IPS-18c (cell line): ENCODE data around the gene RAB6B.

Source experiments
- H3K4me3 ChIP-seq: 2 replicates; pipeline ENCODE4 v1.7.0; 2013; ENCODE audit warnings: low read depth, mild to moderate bottlenecking, low read length, moderate library complexity; ENCODE audit not compliant: insufficient read depth
- H3K9me3 ChIP-seq: one replicate; pipeline ENCODE4 v1.6.1; 2013; ENCODE audit warnings: mild to moderate bottlenecking, low read length, moderate library complexity; ENCODE audit not compliant: control insufficient read depth, insufficient read depth

Gene RAB6B

DNA sequence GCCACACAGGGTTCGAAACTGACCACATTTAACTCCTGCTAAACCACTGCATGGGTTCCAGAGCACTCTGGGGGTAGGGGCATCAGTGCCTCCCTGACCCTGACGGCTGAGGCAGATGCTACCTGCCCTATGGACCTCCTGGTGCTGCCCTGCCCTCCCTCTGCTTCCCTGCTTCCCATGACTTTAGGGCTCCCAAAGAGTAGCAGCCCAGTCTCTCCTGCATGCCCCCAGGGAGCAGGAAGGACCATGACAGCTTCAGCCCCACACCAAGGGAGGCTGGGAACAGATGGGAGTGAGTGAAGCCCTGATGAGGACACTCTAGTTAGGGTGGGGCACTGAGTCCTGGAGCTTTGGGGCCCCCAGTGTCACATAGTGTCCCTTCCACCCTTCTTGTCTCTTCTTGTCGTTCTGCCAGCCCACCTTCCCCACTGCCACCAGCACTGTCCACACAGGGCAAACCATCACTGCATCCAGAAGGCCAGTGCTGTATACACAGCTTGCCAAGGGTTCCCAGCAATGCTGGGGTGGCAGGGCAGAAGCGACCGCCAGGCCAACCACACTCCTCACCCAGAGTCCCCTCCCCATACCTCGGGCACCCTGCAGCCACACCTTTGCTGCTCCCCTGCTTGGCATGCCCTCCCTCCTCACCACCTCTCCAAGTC is 59.1 kb downstream of the RAB6B start:
- Histone ChIP-seq H3K9me3 (no peaks in the 10 kb centered on the region), H3K4me3 (no peak overlapping the region)

DNA sequence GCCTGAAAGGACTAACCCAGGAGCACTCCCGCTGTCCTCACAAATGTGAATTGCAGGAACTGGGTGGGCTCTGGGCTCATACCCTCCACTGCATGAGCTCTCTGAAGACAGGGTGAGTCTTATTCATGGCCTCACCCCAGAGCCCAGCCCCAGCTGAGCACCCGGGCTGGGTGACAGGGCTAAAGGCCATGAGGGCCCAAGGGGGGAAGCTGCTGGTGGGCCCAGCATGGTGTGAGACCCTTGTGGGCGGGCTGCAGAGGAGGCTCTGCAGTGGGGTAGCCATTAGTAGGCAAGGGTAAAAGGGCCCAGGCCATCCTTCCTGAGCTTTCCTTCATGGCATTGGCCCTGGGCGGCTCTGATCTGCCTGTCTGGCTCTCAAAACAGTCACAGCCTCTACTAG is 59.7 kb downstream of the RAB6B start:
- Histone ChIP-seq H3K9me3 (no peaks in the 10 kb centered on the region), H3K4me3 (no peak overlapping the region)

DNA sequence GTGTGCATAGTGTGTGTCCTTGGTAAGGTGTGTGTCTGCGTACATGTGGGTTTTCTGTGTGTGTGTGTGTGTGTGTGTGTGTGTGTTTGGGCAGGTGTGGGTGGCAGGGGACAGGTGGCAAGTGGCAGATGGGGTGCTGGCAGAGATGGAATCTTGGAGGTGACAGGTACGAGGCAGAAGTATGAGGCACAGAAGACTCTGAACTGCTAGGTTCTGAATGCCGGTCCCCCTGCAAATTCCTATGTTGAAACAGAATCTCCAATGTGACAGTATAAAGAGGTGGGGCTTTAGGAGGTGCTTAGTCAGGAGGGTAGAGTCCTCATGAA is 60.3 kb downstream of the RAB6B start:
- H3K9me3 ChIP-seq = no peaks in the 10 kb centered on the region
- H3K4me3 ChIP-seq = no peak overlapping the region

- no peaks in the 10 kb centered on the region for H3K9me3 ChIP-seq
- no peak overlapping the region for H3K4me3 ChIP-seq
Measured at GRCh38 chr3:133834621-133835417, 60.9 kb downstream of the RAB6B start.

DNA sequence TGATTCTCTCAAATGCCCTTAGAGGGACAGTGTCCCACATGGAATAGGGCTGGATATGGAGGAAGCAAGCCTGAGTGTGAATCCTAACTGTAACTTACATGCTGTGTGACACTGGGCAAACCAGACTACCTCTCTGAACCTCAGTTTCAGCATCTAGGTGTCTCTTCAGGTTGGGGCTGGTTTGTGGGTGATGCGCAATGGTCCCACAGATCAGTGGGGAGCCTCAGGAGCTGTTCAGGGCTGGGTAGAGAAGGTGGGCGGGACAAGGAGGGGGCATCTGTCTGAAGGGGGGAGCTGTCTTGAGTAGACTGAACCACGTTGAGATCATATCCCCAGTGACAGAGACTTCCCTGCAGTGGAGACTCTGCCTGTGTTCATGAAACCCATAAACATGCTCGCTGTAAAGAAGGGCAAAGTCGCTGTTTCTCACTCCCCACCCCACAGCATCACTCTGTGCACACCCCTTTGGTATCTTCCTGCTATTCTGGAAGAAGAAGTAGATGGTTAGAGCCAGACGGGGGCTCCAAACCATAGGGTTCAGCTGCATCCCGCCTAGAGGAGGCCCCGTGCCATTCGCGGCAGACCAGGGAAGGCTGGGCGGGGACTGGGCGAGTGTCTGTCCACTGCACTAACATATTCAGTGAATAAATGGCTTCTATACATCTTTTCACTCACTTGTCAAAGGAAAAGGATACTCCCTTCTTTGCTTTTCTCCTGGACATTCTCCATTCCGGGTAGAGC is 61.6 kb downstream of the RAB6B start:
- Histone ChIP-seq H3K4me3 (no peak overlapping the region), H3K9me3 (no peaks in the 10 kb centered on the region)

GRCh38 chr3:133833267-133833666 is 62.4 kb downstream of the RAB6B start:
- Histone ChIP-seq H3K4me3 (no peak overlapping the region), H3K9me3 (no peaks in the 10 kb centered on the region)

DNA sequence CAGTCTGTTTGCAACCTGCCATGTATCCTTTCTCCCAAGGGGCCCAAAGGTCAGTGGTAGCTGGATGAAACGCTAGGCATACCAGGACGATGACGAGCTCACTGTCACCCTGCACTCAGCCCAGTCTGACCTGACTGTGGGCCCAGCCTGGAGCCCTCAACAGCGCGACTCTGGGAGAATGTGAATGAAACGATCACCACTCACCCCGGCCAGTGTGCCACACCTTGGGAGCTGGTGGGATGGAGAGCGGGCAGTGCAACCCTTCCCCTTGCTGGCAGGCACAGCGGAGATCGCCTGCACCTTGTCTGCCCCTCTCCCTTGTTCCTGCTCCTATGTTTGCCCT is 62.9 kb downstream of the RAB6B start:
- Histone ChIP-seq H3K4me3 (no peak overlapping the region), H3K9me3 (no peaks in the 10 kb centered on the region)

GRCh38 chr3:133831966-133832801 is 63.5 kb downstream of the RAB6B start:
- H3K9me3 ChIP-seq = no peaks in the 10 kb centered on the region
- H3K4me3 ChIP-seq = no peak overlapping the region

GRCh38 chr3:133830071-133830470 is 65.6 kb downstream of the RAB6B start:
- no peak overlapping the region for H3K4me3 ChIP-seq
- no peaks in the 10 kb centered on the region for H3K9me3 ChIP-seq

- no peak overlapping the region for H3K4me3 ChIP-seq
- no peaks in the 10 kb centered on the region for H3K9me3 ChIP-seq
Measured at GRCh38 chr3:133829310-133829707, 66.4 kb downstream of the RAB6B start.

DNA sequence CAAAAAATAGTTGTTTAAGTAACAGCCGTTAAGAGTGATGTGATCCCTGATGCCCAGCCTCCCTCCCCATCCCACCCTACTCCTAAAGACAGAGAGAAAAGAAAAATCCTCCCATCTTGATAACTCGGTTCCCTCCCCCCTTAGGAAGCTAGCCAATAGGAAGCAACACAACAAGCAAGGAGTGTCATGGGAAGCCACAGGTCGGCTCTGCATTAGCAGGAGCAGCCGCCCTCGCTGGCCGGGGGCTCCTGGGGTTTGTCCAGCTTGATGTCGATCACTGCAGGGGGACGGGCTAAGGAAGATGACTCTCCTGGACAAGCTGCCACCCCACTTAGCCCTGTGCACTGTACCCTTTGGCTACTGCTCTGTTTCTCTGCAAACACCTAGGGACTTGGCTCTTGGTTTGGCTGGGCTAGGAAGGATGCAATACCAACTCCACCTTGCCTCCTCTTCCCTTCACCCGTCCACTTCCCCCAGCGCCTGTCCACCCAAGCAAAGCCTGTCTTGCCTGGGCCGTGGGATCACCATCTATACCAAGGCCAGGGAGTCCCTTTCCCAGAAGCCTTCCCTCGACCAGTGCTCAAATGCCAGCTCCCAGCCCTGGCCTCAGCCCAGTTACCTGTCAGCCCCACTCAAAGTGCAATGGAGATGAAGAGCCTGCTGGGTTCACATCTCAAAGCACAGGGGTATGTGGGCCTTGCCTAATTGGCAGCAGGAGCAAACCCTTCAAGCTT is 66.9 kb downstream of the RAB6B start:
- Histone ChIP-seq H3K9me3 (no peaks in the 10 kb centered on the region), H3K4me3 (no peak overlapping the region)

DNA sequence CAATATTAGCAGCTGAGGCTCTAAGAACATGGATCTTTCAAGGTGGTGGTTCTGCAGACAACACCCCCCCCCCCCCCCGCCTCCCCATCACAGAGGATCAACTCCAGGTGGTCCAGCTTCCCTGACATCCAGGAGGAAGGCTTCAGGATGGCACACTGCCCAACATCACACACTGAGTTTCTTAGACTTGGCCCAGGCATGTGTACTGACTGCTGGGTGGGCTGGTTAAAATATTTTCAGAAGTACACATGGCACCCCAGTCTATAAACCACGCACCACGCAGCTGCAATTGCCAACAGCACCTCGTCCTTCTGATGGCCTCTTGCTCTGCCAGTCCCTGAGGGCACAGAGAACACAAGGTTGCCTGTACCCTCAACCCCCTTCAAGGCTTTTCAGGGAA is 68.0 kb downstream of the RAB6B start:
- H3K9me3 ChIP-seq = no peaks in the 10 kb centered on the region
- H3K4me3 ChIP-seq = no peak overlapping the region

- no peak overlapping the region for H3K4me3 ChIP-seq
Measured at GRCh38 chr3:133827136-133827535, 68.5 kb downstream of the RAB6B start.

DNA sequence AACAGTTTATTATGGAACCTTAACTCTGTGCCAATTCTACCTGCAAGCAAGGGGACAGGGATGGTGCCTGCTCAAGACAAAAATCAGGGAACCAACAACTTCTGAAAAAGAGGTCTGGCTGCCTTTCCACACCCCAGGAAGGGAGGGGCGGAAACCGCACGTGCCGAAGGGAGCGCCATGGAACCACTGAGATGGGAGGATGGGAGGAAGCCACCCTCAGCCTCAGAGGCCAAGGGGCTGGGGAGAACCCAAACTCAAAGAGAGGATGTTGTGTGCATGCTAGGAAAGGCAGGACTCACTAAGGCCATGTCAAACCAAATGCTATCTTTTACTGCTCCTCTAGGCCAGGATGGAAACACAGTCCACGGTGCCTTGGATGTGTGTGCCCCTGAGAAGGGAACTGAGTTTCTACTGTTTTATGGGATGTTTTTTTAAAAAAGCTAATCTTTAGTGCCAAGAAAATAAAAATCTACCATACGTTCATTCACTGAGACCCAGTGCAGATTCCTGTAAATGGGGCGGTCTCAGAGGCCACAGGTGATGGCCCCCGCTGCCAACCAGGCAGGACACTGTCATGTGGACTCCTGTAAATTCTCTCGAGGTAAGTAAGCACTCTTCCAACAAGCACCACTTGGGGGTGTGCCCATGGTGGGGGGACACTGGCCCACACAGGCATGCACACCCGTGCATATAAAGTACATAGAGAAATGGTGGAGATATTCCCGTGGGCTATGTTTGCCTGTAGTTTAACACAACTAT is 69.5 kb downstream of the RAB6B start:
- no peaks in the 10 kb centered on the region for H3K9me3 ChIP-seq
- no peak overlapping the region for H3K4me3 ChIP-seq

More at GRCh38 chr3:133827136-133827535, 68.5 kb downstream of the RAB6B start:
- no peaks in the 10 kb centered on the region for H3K9me3 ChIP-seq

- Histone ChIP-seq H3K4me3 (no peak overlapping the region), H3K9me3 (no peaks in the 10 kb centered on the region)
Measured at GRCh38 chr3:133824961-133825485, 70.7 kb downstream of the RAB6B start.
